Type B pancreatic cell (in vitro differentiated cells): ENCODE data around the gene MAPK14. TPM values are rescaled to one million over a fixed set of nuclear protein-coding genes. Genes with fewer than 3 reads are reported as not detected.
"Not testable (repeated sequence)": the region's sequence is repeated elsewhere in the genome, so short reads cannot be mapped to it uniquely, and the experiment has no call there.

ENCODE experiments used
- DNase-seq: peaks from one replicate; pipeline ENCODE4 v3.0.0; 2021; ENCODE audit warnings: mixed read lengths; ENCODE audit not compliant: unreplicated experiment; ENCODE audit errors: extremely low spot score
- H3K27ac Mint-ChIP-seq: 2 replicates; pipeline ENCODE4 v1.8.0; 2021; ENCODE audit warnings: mild to moderate bottlenecking, mixed read lengths
- H3K27me3 Mint-ChIP-seq: 2 replicates; pipeline ENCODE4 v1.8.0; 2021; ENCODE audit warnings: mixed read lengths
- H3K36me3 Mint-ChIP-seq: 2 replicates; pipeline ENCODE4 v1.8.0; 2021; ENCODE audit warnings: mixed read lengths
- H3K4me1 Mint-ChIP-seq: one replicate; pipeline ENCODE4 v1.8.0; 2021; ENCODE audit warnings: mixed read lengths; ENCODE audit not compliant: unreplicated experiment
- H3K4me3 Mint-ChIP-seq: 2 replicates; pipeline ENCODE4 v1.8.0; 2021; ENCODE audit warnings: mild to moderate bottlenecking, mixed read lengths
- H3K9me3 Mint-ChIP-seq: 2 replicates; pipeline ENCODE4 v1.8.0; 2021; ENCODE audit warnings: mixed read lengths
- total RNA-seq: library from RNA; stranded (reverse); gene quantifications from 2 replicates; pipeline ENCODE4 v1.2.1, GENCODE V29; 2021; ENCODE audit warnings: low replicate concordance
- TF ChIP-seq, protein P1 (sequence below): fragments of 200-600 bp; sonication (generic); conservative IDR thresholded peaks from 2 replicates; pipeline ENCODE4 v1.5.0; 2021; ENCODE audit warnings: antibody characterized with exemption, mild to moderate bottlenecking

MAPK14 gene
- total RNA-seq, 1 donor from 2014 or later = 40.1 TPM

GRCh38 chr6:36120539-36120938 lies 92.9 kb downstream of the MAPK14 start:
- Mint-ChIP-seq H3K27me3 (no peaks in the 10 kb centered on the region), H3K9me3 (no peaks in the 10 kb centered on the region), H3K27ac (peak overlapping the region; percentile 12), H3K36me3 (peaks cover 5% of the 10 kb centered on the region), H3K4me1 (peaks cover 27% of the 10 kb centered on the region), H3K4me3 (no peak overlapping the region)
- DNase-seq = no peak
- TF ChIP-seq, protein P1, sequence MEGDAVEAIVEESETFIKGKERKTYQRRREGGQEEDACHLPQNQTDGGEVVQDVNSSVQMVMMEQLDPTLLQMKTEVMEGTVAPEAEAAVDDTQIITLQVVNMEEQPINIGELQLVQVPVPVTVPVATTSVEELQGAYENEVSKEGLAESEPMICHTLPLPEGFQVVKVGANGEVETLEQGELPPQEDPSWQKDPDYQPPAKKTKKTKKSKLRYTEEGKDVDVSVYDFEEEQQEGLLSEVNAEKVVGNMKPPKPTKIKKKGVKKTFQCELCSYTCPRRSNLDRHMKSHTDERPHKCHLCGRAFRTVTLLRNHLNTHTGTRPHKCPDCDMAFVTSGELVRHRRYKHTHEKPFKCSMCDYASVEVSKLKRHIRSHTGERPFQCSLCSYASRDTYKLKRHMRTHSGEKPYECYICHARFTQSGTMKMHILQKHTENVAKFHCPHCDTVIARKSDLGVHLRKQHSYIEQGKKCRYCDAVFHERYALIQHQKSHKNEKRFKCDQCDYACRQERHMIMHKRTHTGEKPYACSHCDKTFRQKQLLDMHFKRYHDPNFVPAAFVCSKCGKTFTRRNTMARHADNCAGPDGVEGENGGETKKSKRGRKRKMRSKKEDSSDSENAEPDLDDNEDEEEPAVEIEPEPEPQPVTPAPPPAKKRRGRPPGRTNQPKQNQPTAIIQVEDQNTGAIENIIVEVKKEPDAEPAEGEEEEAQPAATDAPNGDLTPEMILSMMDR = no peak

DNA sequence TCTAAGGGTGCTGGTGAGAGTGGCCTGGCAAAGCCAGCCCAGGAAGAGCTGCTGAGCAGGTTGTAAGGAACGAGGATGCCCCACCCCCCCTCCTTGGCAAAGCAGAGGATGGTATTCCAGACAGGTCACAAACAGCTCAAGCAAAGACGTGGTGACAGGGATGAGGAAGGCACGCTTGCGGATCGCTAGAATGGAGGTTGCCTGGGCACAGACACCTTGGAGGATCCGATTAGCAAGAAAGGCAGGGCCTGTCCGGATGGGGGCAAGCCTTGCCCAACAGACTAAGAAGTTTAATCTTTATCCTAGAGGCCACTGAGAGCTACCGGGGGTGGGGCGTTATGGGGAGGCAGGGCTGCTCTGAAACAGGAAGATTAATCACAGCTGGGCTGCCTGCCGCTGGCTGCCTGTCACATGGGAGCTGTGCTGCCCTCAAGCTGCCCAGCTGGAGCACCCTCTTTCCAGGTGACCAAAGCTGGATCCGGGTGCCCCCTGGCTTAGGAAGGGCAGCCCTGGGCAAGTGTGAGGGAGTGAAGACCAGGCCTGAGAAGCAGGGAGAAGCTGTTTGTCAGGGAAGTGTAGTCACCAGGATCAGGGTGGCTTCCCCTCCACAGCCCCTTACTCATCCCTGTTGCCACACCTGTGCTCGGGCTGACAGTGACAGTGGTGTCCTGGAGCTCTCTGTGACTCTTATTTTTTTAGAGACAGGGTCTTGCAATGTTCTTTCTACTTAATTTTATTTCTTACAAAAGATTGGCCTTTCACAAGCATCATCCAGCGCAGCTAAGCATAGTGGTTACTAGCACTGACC lies 93.6 kb downstream of the MAPK14 start:
- Mint-ChIP-seq H3K4me1 (peaks cover 27% of the 10 kb centered on the region), H3K9me3 (no peaks in the 10 kb centered on the region), H3K27ac (peak overlapping the region; percentile 12), H3K4me3 (no peak overlapping the region), H3K27me3 (peaks cover 3% of the 10 kb centered on the region), H3K36me3 (peaks cover 5% of the 10 kb centered on the region)
- TF ChIP-seq, protein P1 = no peak
- no peak for DNase-seq

DNA sequence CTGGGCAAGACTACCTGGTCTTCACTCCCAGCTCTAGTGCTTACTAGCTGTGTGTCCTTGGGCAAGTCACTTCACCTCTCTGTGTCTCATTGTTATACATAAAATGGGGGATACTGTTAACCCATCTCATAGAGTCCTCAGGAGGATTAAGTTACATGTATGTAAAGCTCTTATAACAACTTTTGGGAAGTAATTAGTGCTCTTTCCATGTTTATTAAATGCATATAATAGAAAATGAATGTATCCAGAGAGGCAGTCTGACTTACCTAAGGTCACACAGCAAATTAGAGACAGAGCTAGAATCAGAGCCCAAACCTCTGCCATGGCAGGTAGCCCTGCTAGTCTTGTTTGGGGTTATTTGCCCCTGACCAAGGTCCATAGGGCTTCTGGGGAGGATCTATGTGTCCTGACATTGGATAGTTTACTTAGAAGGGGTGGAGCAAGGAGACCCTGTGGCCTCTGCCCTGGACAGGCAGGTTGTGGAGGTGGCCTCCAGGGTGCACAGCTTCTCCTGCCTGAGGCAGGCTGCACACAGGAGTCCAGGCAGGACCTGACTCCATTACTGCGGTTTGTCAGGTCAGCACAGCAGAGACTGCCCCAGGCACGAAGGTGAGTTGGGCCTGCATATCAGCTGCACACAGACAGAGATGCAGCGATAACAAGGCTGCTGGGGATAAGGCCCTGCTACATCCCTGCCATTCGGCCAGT lies 94.3 kb downstream of the MAPK14 start:
- Mint-ChIP-seq H3K4me3 (no peak overlapping the region), H3K27me3 (peaks cover 6% of the 10 kb centered on the region), H3K4me1 (peaks cover 27% of the 10 kb centered on the region), H3K9me3 (no peaks in the 10 kb centered on the region), H3K36me3 (no peaks in the 10 kb centered on the region), H3K27ac (no peak overlapping the region)
- DNase-seq = no peak
- TF ChIP-seq, protein P1 = no peak

GRCh38 chr6:36122495-36123269 lies 95.1 kb downstream of the MAPK14 start:
- Mint-ChIP-seq H3K27ac (peak overlapping the region; percentile 16), H3K4me1 (peaks cover 27% of the 10 kb centered on the region), H3K4me3 (no peak overlapping the region), H3K27me3 (peaks cover 8% of the 10 kb centered on the region), H3K36me3 (no peaks in the 10 kb centered on the region), H3K9me3 (no peaks in the 10 kb centered on the region)
- DNase-seq = no peak
- TF ChIP-seq, protein P1 = no peak

DNA sequence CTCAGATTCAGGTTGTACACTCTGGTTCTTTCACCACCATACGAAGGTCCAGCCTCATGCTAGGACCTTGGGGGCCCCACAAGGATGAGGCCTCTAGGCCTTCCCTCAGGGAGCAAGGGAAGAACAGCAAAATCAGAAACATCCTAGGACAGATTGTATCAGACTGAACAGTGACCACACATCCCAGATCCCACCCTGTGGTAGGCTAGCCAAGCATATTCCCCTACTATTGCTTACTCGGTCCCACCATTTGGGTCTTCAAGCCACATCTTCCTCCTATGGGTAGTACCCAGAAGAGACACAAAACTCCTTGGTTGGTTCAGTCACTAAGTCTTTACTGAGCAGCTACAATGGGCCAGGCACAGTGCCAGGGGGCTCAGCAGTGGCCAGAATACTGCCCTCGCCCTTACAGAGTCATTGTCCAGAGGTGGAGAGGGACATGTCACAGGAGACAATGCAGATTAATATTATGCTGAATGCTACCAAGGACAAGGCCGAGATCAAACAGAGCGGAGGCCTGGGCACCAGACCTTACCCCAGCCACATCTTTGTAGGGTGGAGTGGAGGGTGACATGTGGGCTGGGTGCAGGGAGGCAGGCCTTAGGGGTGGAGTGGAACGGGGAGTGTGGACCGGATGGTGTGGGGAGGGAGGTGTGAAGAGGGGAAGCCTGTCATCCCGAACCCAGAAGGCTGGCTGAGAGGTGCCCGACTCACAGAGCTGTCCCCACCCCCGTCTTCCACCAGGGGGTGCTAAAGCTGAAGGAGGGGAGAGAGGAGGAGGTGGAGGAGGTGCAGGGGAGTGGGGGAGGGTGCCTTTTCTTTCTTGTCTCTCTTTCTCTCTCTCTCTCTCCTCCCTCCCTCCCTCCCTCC lies 95.9 kb downstream of the MAPK14 start:
- DNase-seq = no peak
- Mint-ChIP-seq H3K4me1 (peaks cover 21% of the 10 kb centered on the region), H3K36me3 (no peaks in the 10 kb centered on the region), H3K27ac (peak overlapping the region; percentile 16), H3K9me3 (no peaks in the 10 kb centered on the region), H3K27me3 (peaks cover 8% of the 10 kb centered on the region), H3K4me3 (no peak overlapping the region)
- TF ChIP-seq, protein P1 = peak; percentile 73

DNA sequence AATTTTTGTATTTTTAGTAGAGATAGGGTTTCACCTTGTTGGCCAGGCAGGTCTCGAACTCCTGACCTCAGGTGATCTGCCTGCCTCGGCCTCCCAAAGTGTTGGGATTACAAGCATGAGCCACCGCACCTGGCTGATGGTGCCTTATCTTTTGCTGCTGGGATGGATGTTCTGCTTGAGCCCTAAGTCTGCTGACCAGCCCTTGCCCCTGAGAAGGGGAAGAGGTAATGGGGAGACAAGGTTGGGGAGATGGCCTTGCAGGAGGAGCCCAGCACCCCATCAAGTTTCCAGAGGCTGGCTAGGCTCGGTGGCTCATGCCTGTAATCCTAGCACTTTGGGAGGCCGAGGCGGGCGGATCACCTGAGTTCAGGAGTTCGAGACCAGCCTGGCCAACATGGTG lies 96.7 kb downstream of the MAPK14 start:
- not testable (repeated sequence) for H3K27ac Mint-ChIP-seq, DNase-seq, H3K27me3 Mint-ChIP-seq, H3K36me3 Mint-ChIP-seq, H3K9me3 Mint-ChIP-seq, H3K4me3 Mint-ChIP-seq
- H3K4me1 Mint-ChIP-seq = peaks cover 14% of the 10 kb centered on the region
